MCF 10A (cell line): Measurements from ENCODE around the gene SDC4. TPM values are rescaled to one million over a fixed set of nuclear protein-coding genes. Genes with fewer than 3 reads are reported as not detected.

Experiments used
- BruUV-seq: library from RNA; stranded (reverse); fragments of 400-500 nt; replicated peaks from 2 replicates; lab custom pipeline; 2021; lab: Mats Ljungman, UMichigan
- CTCF ChIA-PET: fragments of 300-600 bp; sonication (Branson Sonifier 250); formaldehyde crosslinking; extraction: SDS; loops from one replicate; lab custom pipeline; 2021; ENCODE audit warnings: antibody characterized with exemption, inconsistent platforms; lab: Yijun Ruan, JAX
- POLR2A ChIA-PET: fragments of 300-600, 350-650 bp; sonication (Branson Sonifier 250); formaldehyde crosslinking; extraction: SDS; loops from one replicate; lab custom pipeline; 2020; ENCODE audit warnings: antibody characterized with exemption, inconsistent platforms; lab: Yijun Ruan, JAX
- DNase-seq: peaks from one replicate; pipeline ENCODE4 v3.0.0-alpha.2; 2018; ENCODE audit not compliant: unreplicated experiment
- H3K27ac Mint-ChIP-seq: one replicate; pipeline ENCODE4 v1.8.0; 2022; ENCODE audit warnings: mild to moderate bottlenecking, low read depth, mixed read lengths; ENCODE audit not compliant: unreplicated experiment
- H3K27me3 Mint-ChIP-seq: one replicate; pipeline ENCODE4 v1.8.0; 2022; ENCODE audit warnings: mixed read lengths; ENCODE audit not compliant: insufficient read depth, unreplicated experiment
- H3K36me3 Mint-ChIP-seq: one replicate; pipeline ENCODE4 v1.8.0; 2022; ENCODE audit warnings: mild to moderate bottlenecking, moderate library complexity, mixed read lengths; ENCODE audit not compliant: insufficient read depth, unreplicated experiment
- H3K4me1 Mint-ChIP-seq: one replicate; pipeline ENCODE4 v1.8.0; 2022; ENCODE audit warnings: mixed read lengths; ENCODE audit not compliant: insufficient read depth, unreplicated experiment
- H3K4me3 Mint-ChIP-seq: one replicate; pipeline ENCODE4 v1.8.0; 2022; ENCODE audit warnings: mild to moderate bottlenecking, moderate library complexity, mixed read lengths; ENCODE audit not compliant: unreplicated experiment
- H3K9me3 Mint-ChIP-seq: one replicate; pipeline ENCODE4 v1.8.0; 2022; ENCODE audit warnings: mixed read lengths; ENCODE audit not compliant: unreplicated experiment
- CTCF ChIP-seq: fragments of 200-600 bp; IDR thresholded peaks from one replicate; pipeline ENCODE4 v1.8.0; 2022; ENCODE audit warnings: antibody characterized with exemption, mild to moderate bottlenecking; ENCODE audit not compliant: unreplicated experiment
- intact Hi-C: fragments of 100-400 bp; cut with micrococcal nuclease; formaldehyde crosslinking; loops from 2 replicates; pipeline ENCODE4 v1.14.1; 2022
- total RNA-seq: library from RNA; stranded (reverse); gene quantifications from 2 replicates; pipeline ENCODE4 v1.2.3, GENCODE V29; 2022

The SDC4 gene
- total RNA-seq, 1 experiment from 2014 or later: 209 TPM

GRCh38 chr20:45340236-45340847 lies 7.9 kb downstream of the SDC4 start:
- POLR2A ChIA-PET: interaction anchor here (1.0 to 37.4 kb wide), 5 partner anchors 20 to 439 kb away, joined by 3 to 1328 read pairs (median 4); partner anchors contain the start of genes PIGT, SDC4 and SYS1
- peaks cover 72% of the 10 kb centered on the region for H3K4me1 Mint-ChIP-seq
- peak; percentile 41 for DNase-seq
- H3K9me3 Mint-ChIP-seq: no peaks in the 10 kb centered on the region
- H3K36me3 Mint-ChIP-seq: peaks cover 39% of the 10 kb centered on the region
- no peaks in the 10 kb centered on the region for H3K27me3 Mint-ChIP-seq
- CTCF ChIA-PET: interaction anchor here (0.6 to 9.0 kb wide), 4 partner anchors 16 to 632 kb away, joined by 3 to 82 read pairs (median 4); partner anchors contain the start of gene SYS1
- intact Hi-C loops: no loop called here
- H3K27ac Mint-ChIP-seq: peak overlapping the region; percentile 62
- peak overlapping the region; percentile 20 for H3K4me3 Mint-ChIP-seq
- TF ChIP-seq CTCF: no peak
- no TSS peak for BruUV-seq

- no peak for TF ChIP-seq CTCF
- peak overlapping the region; percentile 44 for H3K4me3 Mint-ChIP-seq
- POLR2A ChIA-PET: interaction anchor here (1.0 to 37.4 kb wide), 5 partner anchors 20 to 440 kb away, joined by 3 to 1328 read pairs (median 4); partner anchors contain the start of genes PIGT, SDC4 and SYS1
- no peaks in the 10 kb centered on the region for H3K27me3 Mint-ChIP-seq
- intact Hi-C loops: no loop called here
- no TSS peak for BruUV-seq
- no peak for DNase-seq
- CTCF ChIA-PET: interaction anchor here (0.7 to 9.0 kb wide), 3 partner anchors 16 to 22 kb away, joined by 3 to 82 read pairs (median 3); partner anchors contain the start of gene SYS1
- peak overlapping the region; percentile 97 for H3K27ac Mint-ChIP-seq
- H3K4me1 Mint-ChIP-seq: peaks cover 66% of the 10 kb centered on the region
- no peaks in the 10 kb centered on the region for H3K9me3 Mint-ChIP-seq
- peaks cover 44% of the 10 kb centered on the region for H3K36me3 Mint-ChIP-seq
Observed at GRCh38 chr20:45339799-45340198, 8.4 kb downstream of the SDC4 start.

GRCh38 chr20:45339084-45339483 lies 9.1 kb downstream of the SDC4 start:
- TF ChIP-seq CTCF: no peak
- intact Hi-C loops: no loop called here
- POLR2A ChIA-PET: interaction anchor here (1.5 to 37.4 kb wide), 3 partner anchors 21 to 440 kb away, joined by 3 to 1328 read pairs (median 40); partner anchors contain the start of genes SDC4 and SYS1
- no TSS peak for BruUV-seq
- Mint-ChIP-seq H3K27ac (peak overlapping the region; percentile 97), H3K4me3 (peak overlapping the region; percentile 44), H3K27me3 (no peaks in the 10 kb centered on the region), H3K4me1 (peaks cover 65% of the 10 kb centered on the region), H3K36me3 (peaks cover 52% of the 10 kb centered on the region), H3K9me3 (no peaks in the 10 kb centered on the region)
- DNase-seq: peak; percentile 72
- CTCF ChIA-PET: interaction anchor here (0.5 to 4.7 kb wide), 3 partner anchors 19 to 74 kb away, joined by 4 to 44 read pairs (median 6); no protein-coding TSS in a partner anchor
